GM21529 (cell line): ENCODE data around the gene ANKRD44.
"Not testable (repeated sequence)": the region's sequence is repeated elsewhere in the genome, so short reads cannot be mapped to it uniquely, and the experiment has no call there.

ENCODE experiments used
- ATAC-seq: cut with Tn5 transposase; IDR thresholded peaks from one replicate; pipeline ENCODE4 v1.9.1; 2021; ENCODE audit not compliant: unreplicated experiment

ANKRD44 gene

GRCh38 chr2:197310271-197310985 is at the start of gene ANKRD44:
Gene ANKRD44, minus strand, starts transcription at chr2:197310780. Its CDS starts 176 bp downstream, at chr2:197310604.
- ATAC-seq: peak; percentile 66

GRCh38 chr2:197359859-197360258 is 49.3 kb upstream of the ANKRD44 start:
- no peak for ATAC-seq

DNA sequence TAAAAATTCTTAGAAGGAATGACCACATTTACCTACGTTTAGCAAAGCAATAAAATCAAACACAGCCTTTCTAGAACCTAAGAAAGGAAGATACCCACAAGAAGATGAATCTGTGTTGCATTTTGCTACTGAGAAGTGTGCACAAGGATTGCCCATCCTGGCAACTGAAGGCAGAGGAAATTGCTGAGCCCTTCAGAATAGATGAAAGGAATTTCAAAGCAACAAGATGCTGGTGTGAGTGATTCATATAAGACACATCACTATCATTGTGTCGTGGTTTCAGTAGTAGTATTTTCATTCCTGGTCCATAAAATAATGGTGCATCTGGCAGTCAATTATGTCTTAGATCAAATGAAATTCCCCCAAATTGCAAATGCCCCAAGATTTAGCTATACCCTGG is 48.4 kb upstream of the ANKRD44 start:
- ATAC-seq: no peak

DNA sequence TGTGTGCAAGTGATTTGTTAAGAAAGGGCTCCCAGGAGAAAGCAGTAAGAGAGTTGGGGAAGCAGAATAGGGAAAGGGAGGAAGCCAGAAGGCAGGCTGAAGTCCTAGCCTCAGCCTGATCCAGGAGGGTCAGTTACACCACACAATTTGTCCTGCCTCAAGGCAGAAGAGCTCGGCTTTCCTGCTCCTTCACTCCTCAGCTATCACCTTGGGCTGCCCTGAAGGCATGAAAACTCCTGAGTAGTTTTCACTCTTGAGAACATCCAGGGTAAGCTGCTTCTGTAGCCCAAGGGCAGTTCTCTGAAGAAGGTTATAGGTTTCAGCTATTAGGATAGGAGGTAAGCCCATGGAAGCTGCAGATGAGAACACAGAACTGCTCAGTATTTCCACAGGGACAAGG is 47.4 kb upstream of the ANKRD44 start:
- no peak for ATAC-seq

- ATAC-seq: no peak
These were observed 45.6 kb upstream of the ANKRD44 start for GRCh38 chr2:197356136-197356535.

GRCh38 chr2:197354169-197354558 is 43.6 kb upstream of the ANKRD44 start:
- ATAC-seq: no peak

- no peak for ATAC-seq
These were observed 43.0 kb upstream of the ANKRD44 start for GRCh38 chr2:197353393-197354168.

DNA sequence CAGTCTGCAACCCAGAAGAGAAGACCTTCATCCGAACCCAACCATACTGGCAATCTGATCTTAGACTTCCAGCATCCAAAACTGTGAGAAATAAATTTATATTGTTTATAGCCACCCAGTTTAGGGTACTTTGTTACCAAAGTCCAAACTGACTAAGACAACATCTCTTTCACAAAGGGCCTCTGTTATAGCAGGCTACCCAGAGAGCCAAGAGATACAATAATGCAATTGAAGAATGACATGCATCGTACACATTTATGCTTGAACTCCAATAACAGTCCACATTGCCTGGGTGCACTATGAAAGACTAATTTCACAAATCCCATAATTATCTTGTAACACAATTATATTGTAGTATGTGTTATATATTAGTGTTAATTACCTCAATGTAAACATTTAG is 39.1 kb upstream of the ANKRD44 start:
- ATAC-seq: no peak

DNA sequence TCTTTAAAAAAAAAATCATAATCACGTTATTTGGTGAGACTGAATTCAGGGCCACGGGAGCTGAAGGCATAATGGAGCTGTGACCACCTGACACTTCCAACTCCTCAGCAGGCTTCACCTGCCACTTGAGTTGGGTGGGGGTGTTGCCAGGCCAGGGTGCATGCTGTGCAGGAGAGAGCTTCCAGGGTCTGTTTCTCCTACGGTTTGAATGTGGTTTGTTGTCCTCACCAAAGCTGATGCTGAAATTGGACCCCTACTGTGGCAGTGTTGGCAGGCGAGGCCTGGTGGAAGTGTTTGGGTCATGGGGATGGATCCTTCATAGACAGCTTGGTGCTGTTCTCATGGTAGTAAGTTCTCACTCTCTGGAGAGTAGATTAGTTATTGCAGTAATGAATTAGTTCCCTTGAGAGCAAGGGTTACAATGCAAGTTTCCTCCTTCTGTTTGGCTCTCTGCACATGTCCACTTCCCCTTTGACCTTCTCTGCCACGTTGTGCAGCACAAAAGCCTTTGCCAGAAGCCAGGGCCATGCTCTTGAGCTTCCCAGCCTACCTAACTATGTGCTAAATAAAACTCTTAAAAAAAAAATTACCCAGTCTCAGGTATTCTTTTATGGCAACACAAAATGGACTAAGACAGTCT is 38.3 kb upstream of the ANKRD44 start:
- ATAC-seq: no peak

- ATAC-seq: no peak
These were observed 35.3 kb upstream of the ANKRD44 start for GRCh38 chr2:197345846-197346370.

- not testable (repeated sequence) for ATAC-seq
These were observed 33.4 kb upstream of the ANKRD44 start for GRCh38 chr2:197343968-197344367.

GRCh38 chr2:197340591-197340990 is 30.0 kb upstream of the ANKRD44 start:
- no peak for ATAC-seq

DNA sequence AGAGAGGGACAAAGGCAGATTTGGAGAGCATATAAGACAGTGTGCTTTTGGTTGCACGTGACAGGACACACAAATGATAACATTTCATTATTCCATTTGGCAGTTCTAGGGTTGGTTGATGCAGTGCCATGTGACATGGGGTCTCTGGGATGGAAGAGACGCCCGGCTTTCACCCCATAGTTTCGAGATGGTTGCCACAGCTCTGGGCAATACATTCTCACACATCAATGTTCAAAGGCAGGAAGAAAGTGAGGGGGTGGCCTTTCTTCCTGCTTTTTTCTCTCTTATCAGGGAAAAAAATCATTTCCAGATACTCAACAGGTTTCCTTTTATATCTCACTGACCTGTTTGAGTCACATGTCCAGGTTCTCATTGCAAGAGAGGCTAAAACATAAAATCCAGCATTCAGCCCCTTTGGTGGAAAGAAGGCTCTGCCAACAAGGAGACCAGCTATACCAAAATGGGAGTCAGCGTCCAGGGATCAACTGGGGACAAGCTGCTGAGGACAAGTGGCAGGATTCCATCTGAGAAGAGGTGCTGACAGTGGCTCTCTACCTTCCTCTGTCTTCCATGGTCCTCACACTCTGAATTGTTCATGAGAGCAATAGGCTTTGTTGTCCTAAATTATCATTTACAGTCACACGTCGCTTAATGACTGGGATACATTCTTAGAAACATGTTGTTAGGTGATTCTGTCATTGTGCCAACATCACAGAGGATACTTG is 29.1 kb upstream of the ANKRD44 start:
- ATAC-seq: no peak

- ATAC-seq: no peak
These were observed 28.4 kb upstream of the ANKRD44 start for GRCh38 chr2:197339016-197339415.

DNA sequence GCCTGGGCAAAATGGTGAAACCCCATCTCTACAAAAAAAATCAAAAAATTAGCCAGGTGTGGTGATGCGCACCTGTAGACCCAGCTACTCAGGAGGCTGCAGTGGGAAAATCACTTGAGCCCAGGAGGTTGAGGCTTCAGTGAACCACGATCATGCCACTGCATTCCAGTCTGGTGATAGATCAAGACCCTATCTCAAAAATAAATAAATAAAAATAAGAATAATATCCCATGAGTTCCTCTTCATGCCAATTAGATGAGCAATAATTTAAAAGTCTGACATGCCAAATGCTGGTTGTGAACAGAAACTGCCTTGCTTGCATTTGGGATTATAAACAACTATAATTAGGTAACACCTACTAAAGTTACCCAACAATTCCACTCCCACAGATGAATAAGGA is 22.1 kb upstream of the ANKRD44 start:
- ATAC-seq: no peak

DNA sequence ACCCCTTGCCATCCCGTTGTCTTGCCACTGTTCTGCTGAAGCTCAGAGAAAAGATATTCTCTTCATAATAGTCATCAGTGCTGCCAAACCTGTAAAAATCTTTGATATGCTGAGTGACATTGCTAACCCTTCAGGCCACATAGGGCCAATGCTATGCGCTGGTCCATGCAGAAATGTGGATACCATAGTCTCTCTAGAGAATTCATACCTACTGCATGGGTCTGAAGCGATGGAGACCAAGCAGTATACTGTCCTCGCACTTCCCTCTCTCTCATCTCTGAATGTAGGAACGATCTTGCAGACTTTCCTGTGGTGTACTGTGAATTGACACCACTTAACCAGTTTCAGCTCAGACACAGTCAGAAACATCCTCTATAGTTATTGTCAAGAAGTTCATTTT is 17.9 kb upstream of the ANKRD44 start:
- ATAC-seq: no peak

DNA sequence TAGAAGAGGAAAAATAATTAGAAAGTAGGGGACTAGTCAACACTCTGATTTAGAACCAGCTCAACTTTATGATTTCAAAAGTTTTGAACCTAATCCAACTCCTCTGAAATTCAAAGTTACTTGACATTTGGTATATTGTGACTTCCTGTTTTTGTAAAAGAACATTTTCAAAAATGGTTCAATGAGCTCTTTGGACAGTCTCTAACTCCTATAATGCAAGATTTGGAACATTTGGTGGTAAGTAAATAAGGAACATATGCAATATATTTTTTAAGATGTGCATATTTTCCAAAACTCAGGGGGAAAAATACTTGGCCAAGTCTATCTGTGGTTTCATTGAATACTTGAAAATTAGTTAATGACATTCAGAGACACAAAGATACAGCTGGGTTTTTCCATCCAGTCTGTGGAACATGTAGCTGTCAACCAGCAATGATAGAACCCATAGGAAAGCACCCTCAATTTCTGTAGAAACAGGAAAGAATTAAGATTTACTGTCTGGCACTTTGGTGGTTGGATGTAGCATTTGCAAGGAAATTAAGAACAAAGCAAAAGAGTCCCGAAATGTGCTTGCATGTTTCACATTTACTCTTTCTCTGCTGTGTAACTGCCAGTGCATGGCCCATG is 17.0 kb upstream of the ANKRD44 start:
- no peak for ATAC-seq

DNA sequence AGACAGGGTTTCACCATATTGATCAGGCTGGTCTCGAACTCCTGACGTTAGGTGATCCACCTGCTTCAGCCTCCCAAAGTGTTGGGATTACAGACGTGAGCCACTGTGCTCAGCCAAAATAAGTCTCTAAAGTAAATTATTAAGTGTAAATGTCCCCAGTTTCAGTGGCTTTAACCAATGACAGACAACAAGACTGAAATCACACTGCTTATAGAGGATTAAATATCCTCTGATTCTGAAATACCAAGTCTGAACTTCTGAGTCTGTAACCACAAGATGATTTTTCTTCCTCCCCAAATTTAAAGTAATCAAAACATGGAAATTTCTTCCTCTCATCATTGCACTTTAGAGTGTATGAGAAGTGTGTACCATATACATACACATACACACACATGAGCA is 16.5 kb upstream of the ANKRD44 start:
- ATAC-seq: no peak

DNA sequence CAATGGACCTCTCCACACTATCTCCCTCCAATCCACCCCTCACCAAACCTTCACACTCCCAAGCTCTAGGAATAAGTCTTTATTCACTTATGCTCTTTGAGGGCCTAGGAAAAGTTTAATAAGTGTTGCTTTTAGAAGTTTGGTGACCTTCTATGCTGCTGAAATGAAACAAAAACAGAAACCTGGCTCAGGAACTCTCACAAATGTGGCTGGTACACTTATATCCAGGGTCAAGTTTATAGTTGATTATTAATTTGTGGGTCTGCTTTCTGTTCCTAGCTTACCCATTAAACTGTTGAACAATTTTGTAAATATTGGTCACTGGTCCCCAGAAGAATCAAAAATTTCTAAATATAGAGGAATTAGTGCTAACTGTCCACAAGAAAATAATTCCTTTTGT is 14.2 kb upstream of the ANKRD44 start:
- peak; percentile 83 for ATAC-seq
